GM10248 (cell line): ENCODE measurements around the gene HOXB2.

ENCODE experiments used
- CTCF ChIA-PET: fragments of 300-600 bp; sonication (Branson Sonifier 250); formaldehyde crosslinking; extraction: SDS; loops from one replicate; lab custom pipeline; 2021; ENCODE audit warnings: antibody characterized with exemption; lab: Yijun Ruan, JAX
- POLR2A ChIA-PET: fragments of 350-650 bp; sonication (Branson Sonifier 250); formaldehyde crosslinking; extraction: SDS; loops from one replicate; lab custom pipeline; 2020; ENCODE audit warnings: antibody characterized with exemption; lab: Yijun Ruan, JAX
- DNase-seq: peaks from one replicate; pipeline ENCODE4 v3.0.0; 2012; ENCODE audit errors: extremely low spot score
- TF ChIP-seq, protein P1 (sequence below): IDR thresholded peaks from 2 replicates; pipeline ENCODE4 v1.5.1; 2012; ENCODE audit warnings: mild to moderate bottlenecking, low read depth; ENCODE audit errors: extremely low read depth, missing control alignments, control extremely low read depth

HOXB2 gene

DNA sequence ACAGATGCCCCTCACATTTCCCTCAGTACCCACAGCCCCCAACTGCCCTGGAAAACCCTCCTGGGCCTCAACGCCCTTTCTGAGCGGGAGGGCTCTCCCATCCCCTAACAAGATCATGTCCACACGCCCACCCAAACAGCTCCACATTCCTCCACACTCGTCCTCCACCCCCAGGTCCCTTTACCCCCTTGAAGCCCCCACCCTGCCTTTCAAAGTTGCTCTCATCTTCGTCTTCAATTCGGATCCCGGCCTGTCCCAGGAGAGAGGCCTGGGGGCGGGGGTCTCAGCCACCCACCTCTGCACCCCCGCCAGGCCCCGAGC is 18.9 kb upstream of the HOXB2 start:
- TF ChIP-seq, protein P1, sequence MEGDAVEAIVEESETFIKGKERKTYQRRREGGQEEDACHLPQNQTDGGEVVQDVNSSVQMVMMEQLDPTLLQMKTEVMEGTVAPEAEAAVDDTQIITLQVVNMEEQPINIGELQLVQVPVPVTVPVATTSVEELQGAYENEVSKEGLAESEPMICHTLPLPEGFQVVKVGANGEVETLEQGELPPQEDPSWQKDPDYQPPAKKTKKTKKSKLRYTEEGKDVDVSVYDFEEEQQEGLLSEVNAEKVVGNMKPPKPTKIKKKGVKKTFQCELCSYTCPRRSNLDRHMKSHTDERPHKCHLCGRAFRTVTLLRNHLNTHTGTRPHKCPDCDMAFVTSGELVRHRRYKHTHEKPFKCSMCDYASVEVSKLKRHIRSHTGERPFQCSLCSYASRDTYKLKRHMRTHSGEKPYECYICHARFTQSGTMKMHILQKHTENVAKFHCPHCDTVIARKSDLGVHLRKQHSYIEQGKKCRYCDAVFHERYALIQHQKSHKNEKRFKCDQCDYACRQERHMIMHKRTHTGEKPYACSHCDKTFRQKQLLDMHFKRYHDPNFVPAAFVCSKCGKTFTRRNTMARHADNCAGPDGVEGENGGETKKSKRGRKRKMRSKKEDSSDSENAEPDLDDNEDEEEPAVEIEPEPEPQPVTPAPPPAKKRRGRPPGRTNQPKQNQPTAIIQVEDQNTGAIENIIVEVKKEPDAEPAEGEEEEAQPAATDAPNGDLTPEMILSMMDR = no peak
- ChIA-PET POLR2A (no interaction called here), CTCF (interaction anchor here (0.9 to 1.2 kb wide), 2 partner anchors 24 to 29 kb away, joined by 3 read pairs; partner anchors contain the start of gene HOXB5)
- no peak for DNase-seq

- TF ChIP-seq, protein P1 = no peak
- DNase-seq = no peak
- CTCF ChIA-PET = interaction anchor here (0.9 to 1.2 kb wide), 2 partner anchors 24 to 30 kb away, joined by 3 read pairs; partner anchors contain the start of gene HOXB5
- POLR2A ChIA-PET = no interaction called here
Measured at GRCh38 chr17:48563385-48563838, 18.5 kb upstream of the HOXB2 start.

GRCh38 chr17:48562934-48563333 is 18.0 kb upstream of the HOXB2 start:
- POLR2A ChIA-PET = no interaction called here
- CTCF ChIA-PET = interaction anchor here (0.8 to 1.2 kb wide), 3 partner anchors 9 to 30 kb away, joined by 3 read pairs; partner anchors contain the start of gene HOXB5
- DNase-seq = no peak
- TF ChIP-seq, protein P1 = no peak

DNA sequence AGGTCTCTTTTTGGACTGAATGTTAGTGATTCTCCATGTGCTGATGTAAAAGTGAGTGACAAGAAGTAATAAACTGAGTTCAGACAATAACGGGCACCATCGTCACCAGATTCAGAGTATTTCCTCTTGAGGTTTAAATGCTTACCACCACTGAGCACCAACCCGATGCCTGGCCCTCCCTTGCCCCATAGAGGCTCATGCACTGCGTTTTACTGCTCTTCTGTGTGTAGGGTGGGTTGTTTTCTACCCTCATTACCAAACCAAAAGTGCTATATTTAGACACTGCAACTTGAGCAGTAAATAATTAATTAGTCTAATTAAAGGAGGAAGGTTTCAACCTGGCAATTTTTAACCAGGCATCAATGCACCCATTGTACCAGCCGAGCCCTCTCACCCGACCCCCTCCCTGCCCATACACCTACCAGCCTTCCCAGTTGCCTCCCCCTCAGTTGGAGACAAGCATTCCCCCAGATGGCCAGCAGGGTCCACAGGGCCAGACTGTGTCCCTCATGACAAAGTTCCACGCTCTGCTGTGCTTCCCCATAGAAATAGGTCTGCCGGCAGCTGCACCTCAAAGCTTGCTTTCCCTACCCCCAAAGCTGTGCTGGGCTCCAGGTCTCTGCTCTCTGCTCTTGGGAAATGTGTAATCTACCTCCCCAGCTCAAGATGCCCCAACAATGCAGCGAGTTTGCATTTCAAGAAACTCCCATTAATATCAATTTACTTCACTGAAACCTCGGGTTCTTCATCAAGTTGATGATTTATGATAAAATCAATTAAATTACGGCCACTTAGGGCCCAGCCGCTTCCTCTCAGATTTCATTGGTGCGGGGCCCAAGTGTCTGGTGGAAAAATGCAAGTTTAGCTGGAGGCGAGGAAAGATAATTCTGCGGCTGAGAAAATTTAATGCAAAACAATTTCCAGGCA is 17.2 kb upstream of the HOXB2 start:
- POLR2A ChIA-PET = no interaction called here
- no peak for DNase-seq
- CTCF ChIA-PET = interaction anchor here (0.7 to 1.1 kb wide), 4 partner anchors 10 to 27 kb away, joined by 3 read pairs; no protein-coding TSS in a partner anchor

DNA sequence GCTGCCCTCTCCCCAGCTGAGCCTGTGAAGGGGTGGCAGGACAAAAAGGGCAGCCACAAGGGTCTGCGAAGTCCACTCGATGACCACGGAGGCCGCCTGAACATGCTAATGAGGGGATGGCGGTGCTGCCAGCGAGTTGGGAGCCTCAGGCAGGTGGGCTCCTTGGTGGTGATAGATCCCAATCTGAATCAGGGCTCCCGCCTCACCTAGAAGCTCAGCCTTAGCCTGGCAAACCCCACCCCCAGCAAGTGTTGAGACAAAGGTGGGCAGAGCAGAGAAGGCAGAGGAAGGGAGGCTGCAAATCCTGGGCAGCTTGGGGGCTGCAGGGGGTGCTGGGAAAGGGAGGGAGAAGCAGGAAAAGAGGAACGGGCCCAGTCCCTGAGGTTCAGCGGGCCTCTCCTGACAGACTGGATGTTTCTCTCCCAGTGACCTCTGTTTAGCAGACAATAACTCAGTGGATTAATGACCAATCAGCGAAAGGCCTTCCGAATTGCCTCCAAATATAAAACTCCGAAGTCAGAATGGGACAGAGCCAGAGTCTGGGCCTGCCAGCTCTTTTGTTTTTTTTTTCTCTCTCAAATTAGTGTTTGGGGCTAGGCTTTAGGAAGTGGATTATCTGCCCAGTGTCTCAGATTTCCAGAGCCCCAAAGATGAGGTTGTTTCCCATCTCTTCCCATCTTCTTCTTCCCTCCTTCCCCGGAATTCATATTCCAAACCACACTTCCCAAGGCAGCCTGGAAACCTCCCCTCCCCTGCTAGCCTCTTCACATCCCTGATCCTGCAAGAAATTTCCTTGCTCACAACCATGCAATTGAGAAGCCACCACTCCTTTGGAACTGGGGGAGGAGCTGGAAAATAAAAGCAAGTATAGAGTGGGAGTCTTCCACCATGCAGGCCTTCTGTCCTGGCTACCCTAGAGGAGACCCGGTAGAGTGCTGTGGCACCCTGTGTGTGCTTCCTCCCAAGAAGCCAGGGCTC is 15.2 kb upstream of the HOXB2 start:
- POLR2A ChIA-PET = no interaction called here
- no peak for DNase-seq
- CTCF ChIA-PET = interaction anchor here (1.1 kb wide), 1 partner anchor 303 kb away, joined by 3 read pairs; no protein-coding TSS in a partner anchor
- TF ChIP-seq, protein P1 = no peak

More for the DNA sequence above, 17.2 kb upstream of the HOXB2 start:
- TF ChIP-seq, protein P1 = no peak

DNA sequence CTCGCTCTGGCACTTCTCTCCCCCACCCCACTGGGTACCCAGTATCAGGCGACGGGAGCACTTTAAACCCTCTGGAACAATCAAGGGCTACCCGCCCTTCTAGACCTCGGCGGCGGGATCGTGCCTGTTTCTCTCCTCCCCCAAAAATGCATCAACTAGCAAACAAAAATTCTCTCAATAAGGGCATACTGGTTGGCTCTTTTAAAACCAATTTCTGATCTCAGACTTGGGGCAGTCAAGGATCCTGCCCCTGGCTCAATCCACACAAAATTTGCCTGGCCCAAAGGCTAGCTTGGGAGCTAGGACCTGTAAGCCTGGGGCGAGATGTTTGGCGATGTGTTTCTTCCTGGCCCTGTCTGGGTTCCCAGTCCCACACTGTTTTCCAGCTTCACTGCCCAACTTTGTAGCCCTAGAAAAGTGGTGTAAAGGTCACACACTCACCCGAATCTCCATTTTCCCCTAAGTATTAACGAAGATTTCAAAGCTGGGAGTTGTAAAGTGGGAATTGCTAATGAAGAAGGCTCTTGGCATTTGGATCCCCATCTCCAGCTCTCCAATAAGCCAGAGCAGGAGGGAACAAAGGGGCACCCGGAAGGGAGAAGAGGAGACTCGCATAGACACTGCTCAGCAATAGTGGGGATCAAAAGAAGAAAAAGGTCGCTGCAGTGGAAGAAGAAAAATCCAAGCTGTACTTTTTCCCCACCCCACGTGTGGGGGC is 14.4 kb upstream of the HOXB2 start:
- ChIA-PET POLR2A (no interaction called here), CTCF (interaction anchor here (1.1 kb wide), 1 partner anchor 302 kb away, joined by 3 read pairs; no protein-coding TSS in a partner anchor)
- TF ChIP-seq, protein P1 = no peak
- no peak for DNase-seq
